Measurements from ENCODE around the gene ZBTB4.
"Not testable (repeated sequence)": the region's sequence is repeated elsewhere in the genome, so short reads cannot be mapped to it uniquely, and the experiment has no call there.

The ZBTB4 gene

DNA sequence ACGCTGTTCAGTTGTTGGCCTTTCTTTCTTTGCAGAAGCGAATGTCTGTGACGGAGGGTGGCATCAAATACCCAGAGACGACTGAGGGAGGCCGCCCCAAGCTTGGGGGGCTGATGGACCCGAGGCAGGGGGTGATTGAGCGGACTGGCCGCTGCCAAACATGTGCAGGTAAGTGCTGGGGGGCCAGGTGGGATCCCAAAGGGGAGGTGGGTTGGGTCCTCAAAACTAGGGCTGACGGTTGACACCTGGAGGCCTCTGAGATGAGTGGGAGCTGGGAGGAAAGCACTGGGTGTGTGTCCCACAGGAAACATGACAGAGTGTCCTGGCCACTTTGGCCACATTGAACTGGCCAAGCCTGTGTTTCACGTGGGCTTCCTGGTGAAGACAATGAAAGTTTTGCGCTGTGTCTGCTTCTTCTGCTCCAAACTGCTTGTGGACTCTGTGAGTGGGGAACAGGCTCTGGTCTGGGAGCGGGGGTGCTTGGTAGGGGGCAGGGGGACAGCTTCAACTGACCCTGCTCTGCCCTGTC is 16.5 kb upstream of the ZBTB4 start:
- DNase-seq (ENCODE audit: low read depth): no peak

DNA sequence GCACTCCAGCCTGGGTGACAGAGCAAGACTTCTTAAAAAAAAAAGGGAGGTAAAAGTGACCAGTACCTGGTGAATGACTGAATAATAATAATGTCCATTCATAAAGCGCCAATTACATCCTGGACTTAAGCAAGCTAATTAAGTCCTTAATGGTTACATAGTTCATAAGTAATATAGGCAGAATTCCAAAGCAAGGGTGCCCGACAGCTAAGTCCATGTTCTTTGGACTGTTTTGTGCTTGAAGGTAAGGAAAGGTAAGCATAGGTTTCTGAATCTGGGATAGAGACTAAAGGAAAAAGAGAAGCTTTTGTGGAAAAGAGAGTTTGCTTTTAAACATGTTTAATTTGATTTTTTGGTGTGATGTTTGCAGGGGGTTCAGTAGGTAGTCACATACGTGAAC is 14.5 kb upstream of the ZBTB4 start:
- DNase-seq (ENCODE audit: low read depth): no peak

DNA sequence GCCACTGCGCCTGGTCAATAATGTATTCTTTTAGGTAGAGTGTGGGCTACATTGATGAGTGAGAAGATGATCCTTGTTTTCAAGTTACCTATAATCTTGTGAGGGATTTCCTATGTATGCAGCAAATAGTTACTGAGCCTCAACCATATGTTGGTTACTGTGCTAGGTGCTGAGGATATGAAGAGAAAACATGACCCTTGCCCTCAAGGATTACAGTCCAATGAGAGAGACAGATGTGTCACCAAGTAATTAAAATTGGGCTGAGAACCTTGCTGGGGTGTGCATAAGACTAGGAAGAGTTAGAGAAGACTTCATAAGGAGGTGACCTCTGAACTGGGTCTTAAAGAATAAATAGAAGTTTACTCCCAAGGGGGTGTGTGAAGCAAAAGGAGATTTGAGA is 12.2 kb upstream of the ZBTB4 start:
- no peak for DNase-seq (ENCODE audit: low read depth)

DNA sequence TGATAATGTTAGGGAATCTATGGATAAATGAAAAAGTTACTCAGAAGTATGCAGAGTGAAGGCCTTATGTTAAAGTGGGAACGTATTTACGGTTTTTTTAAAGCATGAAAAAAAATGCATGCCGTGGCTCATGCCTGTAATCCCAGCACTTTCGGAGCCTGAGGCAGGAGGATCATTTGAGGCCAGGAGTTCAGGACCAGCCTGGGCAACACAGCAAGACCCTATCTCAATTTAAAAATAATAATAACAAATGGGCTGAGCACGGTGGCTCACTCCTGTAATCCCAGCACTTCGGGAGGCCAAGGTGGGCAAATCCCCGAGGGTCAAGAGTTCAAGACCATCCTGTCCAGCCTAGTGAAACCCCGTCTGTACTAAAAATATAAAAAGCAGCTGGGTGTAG is 10.7 kb upstream of the ZBTB4 start:
- DNase-seq (ENCODE audit: low read depth): no peak

DNA sequence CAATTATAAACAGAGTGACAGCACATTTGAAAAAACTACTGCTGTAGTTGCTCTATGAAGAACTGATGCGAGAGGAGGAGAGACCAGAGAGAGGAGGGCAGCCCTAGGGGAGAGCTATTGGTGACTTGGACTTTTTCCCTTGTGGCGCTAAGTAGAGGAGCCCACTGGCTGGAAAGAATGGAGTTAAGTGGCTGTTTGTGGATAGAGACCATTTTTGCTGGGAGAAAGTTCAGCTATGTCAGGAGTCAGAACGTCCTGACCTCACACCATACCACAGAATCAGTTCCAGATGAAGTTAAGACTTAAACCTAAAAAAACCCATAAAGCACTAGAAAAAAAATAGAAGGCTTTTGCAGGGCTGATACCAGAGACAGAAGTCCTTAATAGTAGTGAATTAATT is 6.8 kb upstream of the ZBTB4 start:
- no peak for DNase-seq (ENCODE audit: low read depth)

DNA sequence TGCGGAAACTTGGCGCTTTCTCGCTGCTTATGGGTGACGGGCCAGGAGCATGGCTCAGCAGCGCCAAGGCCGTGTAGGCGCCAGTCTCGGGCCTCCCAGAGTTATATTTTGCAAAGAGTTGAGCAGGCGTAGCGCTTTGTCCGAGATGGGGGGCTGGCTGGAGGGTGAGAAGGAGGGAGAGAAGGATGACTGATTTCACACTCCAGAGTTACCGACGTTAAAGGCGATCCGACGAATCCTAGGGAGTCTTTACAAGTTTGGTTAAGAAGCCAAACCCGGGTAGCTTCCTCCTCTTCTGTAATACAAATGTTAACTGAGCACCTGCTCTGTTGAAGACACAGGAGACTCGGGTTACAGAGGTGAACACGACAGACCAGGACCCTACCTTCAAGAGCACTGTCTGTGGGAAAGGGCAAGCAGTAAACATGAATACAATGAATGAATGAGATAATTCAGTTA is 5.5 kb upstream of the ZBTB4 start:
- DNase-seq (ENCODE audit: low read depth): no peak

DNA sequence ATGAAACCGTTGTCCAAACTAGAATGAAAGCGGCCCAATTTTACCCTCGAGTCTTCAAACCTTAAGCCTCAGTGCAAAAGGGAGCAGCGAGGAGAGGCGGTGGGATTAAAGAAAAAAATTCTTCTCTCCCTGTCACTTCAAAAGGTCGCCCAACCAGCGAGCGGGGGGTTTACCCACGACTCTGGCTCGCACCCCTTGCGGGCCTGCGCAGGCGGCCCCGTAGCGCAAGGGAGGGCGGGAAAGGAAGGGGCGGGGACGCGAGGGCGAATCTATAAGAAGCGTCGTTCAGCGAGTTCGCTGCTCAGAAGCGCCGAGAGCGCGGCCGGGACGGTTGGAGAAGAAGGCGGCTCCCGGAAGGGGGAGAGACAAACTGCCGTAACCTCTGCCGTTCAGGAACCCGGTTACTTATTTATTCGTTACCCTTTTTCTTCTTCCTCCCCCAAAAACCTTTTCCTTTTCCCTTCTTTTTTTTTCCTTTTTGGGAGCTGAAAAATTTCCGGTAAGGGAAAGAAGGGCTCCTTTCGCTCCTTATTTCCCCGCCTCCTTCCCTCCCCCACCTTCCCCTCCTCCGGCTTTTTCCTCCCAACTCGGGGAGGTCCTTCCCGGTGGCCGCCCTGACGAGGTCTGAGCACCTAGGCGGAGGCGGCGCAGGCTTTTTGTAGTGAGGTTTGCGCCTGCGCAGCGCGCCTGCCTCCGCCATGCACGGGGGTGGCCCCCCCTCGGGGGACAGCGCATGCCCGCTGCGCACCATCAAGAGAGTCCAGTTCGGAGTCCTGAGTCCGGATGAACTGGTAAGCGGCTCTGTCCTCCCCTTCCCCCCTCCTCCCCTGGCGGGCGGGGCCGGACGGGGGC is 4.9 kb upstream of the ZBTB4 start, which contains the start of gene POLR2A:
Gene POLR2A, plus strand, starts transcription at position 300 of the 852 bp plus-strand sequence.
- DNase-seq (ENCODE audit: low read depth): peak; percentile 97

DNA sequence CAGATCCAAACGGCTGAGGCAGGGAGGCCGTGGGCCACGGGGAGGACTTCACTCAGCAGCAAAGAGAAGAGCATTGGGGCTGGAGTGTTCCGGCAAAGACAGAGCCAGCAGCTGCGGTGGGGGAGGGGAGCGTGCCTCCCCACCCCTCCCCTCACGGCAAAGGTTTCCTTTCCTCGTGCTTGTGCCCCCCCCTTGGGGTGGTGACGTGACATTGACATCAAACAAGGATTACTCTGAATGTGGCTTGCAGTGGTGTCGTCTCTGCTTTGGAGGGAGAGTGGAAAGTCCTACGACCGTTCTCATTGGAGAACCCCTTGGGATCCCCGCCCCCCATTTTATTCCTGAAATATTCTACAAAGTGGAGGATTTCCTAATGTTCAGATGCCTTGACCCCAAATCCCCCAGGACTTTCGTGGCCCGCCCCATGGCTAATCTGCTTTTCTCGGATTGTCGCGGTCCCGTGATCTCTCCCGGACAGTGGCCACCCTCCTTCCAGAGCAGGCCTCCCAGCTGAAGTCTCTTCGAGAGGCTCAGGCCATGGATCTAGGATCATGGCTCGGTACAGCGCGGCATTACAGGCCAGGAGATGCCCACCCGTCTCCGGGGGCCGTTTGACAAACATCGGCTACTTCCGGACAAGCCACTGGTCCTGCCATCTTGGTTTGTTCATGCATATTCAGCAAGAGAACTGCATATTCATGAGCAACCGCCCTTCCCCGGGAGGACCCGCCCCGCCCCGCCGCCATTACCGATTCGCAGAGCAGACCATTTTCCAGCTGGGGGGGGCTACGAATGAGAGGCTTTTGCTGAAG is 4.0 kb upstream of the ZBTB4 start:
- DNase-seq (ENCODE audit: low read depth): peak; percentile 88

DNA sequence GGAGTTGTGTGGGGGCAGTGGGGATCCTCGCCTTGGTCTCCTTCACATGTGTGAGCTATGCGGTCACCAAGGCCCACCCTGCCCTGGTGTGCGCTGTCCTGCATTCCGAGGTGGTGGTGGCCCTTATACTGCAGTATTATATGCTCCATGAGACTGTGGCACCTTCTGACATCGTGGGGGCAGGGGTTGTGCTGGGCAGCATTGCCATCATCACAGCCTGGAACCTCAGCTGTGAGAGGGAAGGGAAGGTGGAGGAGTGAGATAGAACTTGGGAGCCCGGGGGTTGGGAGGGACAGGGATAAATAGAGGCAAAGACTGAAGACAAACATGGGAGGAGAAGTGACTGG is 3.3 kb upstream of the ZBTB4 start:
- DNase-seq (ENCODE audit: low read depth): not testable (repeated sequence)

DNA sequence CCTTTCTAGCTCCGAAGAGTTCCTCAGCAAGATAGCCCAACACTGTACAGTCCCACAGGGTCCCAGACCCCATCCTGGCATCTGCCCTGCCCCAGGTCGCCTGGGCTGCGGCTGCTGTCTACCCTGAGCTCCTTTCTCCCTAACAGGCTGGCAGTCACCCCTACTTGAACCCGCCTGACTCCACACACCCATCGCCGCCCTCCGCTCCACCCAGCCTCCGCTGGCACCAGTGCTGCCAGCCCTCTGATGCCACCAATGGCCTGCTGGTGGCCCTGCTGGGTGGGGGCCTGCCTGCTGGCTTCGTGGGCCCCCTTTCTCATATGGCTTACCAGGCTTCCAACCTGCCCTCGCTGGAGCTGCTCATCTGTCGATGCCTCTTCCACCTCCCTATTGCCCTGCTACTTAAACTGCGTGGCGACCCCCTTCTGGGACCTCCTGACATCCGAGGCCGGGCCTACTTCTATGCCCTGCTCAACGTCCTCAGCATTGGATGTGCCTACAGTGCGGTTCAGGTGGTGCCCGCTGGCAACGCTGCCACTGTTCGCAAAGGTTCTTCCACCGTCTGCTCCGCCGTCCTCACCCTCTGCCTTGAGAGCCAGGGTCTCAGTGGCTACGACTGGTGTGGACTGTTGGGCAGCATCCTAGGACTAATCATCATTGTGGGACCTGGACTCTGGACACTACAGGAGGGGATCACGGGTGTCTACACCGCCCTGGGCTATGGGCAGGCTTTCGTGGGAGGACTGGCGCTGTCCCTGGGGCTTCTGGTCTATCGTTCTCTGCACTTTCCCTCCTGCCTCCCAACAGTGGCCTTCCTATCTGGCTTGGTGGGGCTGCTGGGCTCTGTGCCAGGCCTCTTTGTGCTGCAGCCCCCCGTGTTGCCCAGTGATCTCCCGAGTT is 2.7 kb upstream of the ZBTB4 start:
- DNase-seq (ENCODE audit: low read depth): not testable (repeated sequence)

DNA sequence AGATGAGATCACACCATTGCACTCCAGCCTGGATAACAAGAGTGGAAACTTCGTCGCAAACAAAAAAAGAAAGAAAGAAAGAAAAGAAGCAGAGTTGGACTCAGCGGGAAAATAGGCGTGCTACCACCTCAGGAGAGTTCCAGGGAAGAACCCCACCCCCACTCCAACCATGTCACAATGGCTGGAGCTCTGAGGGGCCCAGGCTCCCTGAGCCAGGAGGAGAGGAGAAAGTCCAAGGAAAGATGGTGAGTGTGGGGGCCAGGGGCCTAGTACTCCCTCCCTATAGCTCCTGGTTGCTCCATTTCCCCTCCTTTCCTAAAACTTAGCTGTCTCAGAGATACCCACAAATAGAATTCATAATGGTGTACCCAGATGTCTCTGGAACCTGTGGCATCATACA is 1.8 kb upstream of the ZBTB4 start, which contains the start of gene SLC35G6:
Gene SLC35G6, plus strand, starts transcription at position 172 of the 400 bp plus-strand sequence. Its CDS starts 71 bp downstream, at position 243.
- not testable (repeated sequence) for DNase-seq (ENCODE audit: low read depth)

DNA sequence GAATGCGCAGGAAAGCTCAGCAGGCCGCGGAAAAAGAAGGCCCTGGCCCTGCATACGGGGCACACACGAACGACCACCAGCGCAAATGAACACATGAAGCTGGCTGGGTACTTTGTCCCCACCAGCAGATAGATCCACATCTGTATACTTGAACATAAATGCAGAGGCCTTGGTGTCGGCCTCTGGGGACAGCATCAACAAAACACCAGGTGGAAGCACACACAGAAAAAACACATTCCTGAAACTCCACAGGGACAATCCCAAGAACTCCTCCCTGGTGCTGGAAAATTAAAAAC is 606 bp upstream of the ZBTB4 start:
- no peak for DNase-seq (ENCODE audit: low read depth)

DNA sequence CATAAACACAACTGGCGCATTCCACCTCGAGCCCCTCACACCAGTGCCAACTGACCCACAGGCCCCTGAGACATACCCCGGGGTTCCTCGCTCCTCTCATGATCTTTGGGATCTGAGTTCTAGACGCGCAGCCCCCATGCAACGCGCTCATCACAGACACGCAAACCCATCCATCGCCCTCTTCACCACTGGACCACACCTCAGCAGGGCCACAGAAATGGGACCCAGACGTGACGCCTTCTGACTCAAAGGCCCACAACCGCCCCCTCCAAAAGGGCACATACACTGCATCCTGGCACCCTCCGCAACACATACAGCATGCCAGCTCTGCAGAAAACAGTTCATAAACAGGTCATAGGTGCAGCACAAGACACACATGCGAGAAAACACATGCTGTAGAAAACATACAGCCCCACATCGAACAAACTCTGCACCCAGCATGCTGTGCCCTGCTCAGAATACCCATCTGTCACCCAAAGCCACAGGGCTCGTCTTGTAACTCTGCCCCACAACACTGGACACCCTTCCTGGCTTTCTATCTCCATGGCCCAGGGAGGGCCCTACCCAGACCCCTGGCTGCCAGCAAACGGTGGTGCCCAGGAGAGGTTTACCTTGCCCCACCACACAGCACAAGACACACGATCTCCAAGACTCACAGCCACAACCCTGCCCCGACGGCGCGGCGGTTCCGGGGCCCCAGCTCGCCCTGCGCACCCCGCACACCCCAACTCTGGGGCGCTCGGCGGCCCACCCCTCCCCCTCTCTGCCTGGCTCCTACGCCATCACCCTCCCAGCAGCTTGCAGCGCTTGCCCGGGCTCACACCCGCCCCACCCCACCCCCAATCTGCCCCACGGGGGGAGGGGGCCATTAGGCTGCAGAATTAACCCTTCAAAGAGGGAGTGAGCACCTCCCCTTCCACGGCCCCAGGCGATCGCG is 887 bp downstream of the ZBTB4 start:
- peak; percentile 40 for DNase-seq (ENCODE audit: low read depth)

DNA sequence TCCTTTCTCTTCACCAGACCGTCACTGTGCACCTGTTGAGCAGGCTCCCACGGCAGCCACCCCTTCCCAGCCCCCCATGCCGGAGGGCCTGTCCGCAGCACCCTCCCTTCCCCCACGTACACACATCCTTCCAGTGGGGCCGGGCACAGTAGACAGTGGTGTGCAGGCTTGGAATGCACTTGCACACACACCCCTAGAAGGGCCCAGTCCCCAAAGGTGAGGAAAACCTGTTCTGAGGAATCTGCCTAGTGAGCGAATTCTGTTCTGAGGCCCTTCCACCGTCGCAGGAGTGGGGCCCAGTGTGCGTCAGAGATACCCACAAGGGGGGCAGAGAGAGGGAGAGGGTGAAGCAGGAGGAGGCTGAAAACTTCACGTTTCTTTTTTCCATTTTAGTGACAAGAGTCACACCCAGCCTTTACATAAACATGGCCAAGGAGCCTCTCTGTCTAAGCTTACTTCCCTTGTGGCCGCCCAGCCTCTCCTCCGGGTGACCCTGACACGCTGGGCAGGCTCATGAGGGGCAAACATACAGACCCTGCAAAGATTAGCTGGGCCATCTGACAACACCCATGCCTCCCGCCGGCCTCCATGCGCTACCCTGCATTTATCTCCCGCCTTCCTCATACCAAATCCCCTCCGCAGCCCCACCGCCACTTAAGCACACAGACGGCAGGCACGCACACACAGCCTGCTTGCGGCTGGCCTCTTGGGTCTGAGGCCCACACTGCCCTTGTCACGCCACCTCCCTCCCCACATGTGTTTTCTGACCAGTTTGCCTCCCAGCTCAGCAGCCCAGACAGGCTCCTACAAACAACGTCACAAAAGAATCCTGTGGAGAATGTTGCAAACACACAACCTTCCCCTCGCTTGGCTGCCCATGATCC is 1.8 kb downstream of the ZBTB4 start:
- DNase-seq (ENCODE audit: low read depth): peak; percentile 20

DNA sequence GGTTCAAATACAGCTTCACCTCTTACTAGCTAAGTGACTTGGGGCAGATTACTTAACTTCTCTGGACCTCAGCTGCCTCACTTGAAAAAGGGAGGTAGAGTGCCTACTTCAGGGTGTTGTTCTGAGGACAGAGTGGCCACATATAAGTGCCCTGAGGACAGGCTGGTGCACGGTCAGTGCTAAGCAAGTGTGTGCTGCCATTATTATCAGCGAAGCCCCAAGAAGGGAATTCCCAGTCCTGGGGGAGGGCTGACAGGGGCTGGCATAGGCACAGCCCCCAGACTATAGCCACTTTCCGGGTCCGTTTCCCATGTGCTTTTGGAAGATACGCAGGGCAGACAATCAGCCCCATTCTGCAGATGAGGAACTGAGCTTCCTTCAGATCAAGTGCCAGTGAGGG is 2.5 kb downstream of the ZBTB4 start:
- DNase-seq (ENCODE audit: low read depth): no peak

DNA sequence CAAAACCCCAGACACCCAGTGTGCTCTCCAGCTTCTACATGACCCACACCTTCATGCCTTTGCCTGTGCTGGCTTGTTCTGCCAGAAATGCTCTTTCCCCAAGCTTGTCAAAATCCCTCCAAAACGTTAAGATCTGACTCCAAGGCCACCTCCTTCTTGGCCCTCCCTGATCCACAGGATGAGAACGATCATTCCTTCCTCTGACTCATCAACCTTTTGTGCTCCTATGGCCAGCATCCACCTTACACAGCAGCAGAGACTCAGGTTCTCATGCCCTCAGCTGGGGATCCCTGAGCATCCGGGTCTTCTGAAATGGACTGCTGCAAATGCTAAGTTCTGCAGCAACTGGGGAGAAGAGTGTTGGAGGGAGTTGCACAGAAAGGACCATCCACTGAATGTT is 2.9 kb downstream of the ZBTB4 start:
- DNase-seq (ENCODE audit: low read depth): no peak

DNA sequence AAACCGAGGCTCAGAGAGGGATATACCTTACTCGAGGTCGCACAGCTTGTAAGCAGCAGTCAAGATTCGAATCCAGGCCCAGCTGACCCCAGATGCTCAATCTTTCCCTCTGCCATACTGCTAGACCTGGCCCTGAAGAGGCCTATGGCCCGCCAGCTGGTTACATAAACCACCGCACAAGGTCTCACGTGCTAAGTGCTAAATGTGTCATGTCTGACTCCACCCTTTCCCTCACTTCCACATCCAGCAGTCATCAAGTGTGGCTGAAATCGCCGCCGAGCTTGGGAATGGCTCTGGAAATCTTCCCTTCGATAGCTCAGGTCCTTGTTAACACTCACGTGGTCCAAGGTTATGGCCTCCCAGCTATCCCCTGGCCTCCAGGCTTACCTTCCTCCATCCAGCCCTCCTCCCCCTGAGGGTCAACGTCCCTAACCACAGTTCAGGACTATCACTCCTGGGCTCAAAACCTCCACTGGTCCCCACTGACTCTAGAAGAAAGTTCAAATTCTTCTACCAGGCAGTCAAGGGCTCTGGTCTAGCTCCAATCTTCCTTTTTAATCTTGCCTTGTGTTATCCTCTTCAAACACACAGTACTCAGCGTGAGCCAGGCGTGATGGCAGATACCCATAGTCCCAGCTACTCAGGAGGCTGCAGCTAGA is 3.5 kb downstream of the ZBTB4 start:
- DNase-seq (ENCODE audit: low read depth): no peak

DNA sequence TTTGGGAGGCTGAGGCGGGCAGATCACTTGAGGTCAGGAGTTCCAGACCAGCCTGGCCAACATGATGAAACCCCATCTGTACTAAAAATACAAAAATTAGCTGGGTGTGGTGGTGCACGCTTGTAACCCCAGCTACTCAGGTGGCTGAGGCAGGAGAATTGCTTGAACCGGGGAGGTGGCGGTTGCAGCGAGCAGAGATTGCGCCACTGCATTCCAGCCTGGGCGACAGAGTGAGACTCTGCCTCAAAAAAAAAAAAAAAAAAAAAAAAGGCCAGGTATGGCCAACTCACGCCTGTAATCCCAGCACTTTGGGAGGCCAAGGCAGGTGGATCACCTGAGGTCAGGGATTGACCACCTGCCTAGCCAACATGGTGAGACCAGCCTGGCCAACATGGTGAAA is 4.7 kb downstream of the ZBTB4 start:
- not testable (repeated sequence) for DNase-seq (ENCODE audit: low read depth)

DNA sequence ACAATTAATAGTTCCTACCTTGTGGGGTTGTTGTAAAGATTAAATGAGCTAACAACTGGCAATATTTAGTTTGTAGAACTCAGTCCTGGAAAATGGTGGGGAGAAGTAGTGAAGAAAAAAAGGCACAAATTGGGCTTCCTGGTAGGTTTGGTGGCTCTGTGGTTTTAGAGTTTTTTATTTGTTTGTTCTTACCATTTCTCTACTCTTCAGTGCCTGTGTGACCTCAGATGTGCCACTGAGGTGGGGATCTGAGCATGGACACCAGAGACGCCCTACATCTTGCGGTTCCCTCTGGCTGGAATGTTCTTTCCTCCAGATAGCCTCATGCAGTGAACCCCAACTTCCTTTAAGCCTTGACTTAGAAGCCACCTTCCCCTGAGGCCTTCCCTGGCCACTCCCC is 7.7 kb downstream of the ZBTB4 start:
- DNase-seq (ENCODE audit: low read depth): no peak

Data from stimulated activated CD4-positive, alpha-beta T cell treated with anti-CD3 and anti-CD28 coated beads, Interleukin-2, amount 100 ng/mL, for 4 hours (primary cell).